Measurements from ENCODE around the gene WWOX.

WWOX gene

GRCh38 chr16:78147911-78148401 lies 48.5 kb downstream of the WWOX start:
- DNase-seq = no peak

GRCh38 chr16:78150233-78150632 lies 50.8 kb downstream of the WWOX start:
- no peak for DNase-seq

- DNase-seq = no peak
These were observed 55.4 kb downstream of the WWOX start for GRCh38 chr16:78154729-78155461.

- no peak for DNase-seq
These were observed 56.4 kb downstream of the WWOX start for GRCh38 chr16:78155791-78156345.

DNA sequence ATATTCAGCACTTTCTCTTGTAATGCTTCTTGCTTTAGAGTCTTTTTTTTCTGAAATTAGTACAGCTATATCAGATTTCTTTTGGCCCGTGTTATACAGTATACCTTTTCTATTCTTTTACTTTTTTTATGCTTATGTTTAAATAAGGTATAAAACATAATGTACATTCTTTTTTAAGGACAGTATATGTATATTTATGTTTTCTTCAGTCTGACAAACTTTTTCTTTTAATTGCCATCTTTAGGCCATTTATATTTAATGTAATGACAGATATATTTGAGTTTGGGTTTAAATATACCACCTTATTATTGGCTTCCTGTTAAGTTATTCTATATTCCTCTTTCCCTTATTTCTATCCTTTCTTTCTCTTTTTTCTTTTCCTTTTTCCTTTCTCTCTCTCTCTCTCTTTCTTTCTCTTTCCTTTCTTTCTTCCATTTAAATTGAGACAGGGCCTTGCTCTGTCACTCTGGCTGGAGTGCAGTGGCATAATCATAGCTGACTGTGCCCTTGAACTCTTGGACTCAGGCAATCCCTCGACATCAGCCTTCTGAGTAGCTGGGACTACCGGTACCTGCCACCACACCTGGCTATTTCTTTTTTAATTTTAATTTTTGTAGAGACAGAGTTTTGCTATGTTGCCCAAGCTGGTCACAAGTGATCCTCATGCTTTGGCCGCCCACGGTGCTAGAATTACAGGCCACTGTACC lies 61.7 kb downstream of the WWOX start:
- DNase-seq = no peak

GRCh38 chr16:78163772-78164670 lies 64.6 kb downstream of the WWOX start:
- no peak for DNase-seq

GRCh38 chr16:78170494-78170933 lies 71.1 kb downstream of the WWOX start:
- no peak for DNase-seq

GRCh38 chr16:78175287-78175686 lies 75.8 kb downstream of the WWOX start:
- no peak for DNase-seq

DNA sequence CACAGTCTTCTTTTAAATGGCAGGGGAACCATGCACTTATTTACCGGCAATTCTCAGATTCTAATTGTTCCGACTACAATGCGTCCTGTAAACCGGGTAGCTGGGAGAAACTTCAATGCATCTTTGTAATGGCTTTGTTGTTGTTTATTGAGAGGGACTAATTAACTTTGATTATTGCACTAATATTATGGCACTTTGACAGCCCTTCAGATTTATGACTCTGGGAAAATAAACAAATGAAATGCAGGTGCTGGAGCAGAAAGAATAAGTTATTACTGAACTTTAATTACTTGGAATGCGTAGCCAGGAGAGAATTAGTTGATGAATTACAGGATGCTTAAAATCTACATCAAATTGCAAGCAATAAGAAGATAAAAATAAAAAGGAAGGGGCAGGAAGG lies 77.0 kb downstream of the WWOX start:
- no peak for DNase-seq

DNA sequence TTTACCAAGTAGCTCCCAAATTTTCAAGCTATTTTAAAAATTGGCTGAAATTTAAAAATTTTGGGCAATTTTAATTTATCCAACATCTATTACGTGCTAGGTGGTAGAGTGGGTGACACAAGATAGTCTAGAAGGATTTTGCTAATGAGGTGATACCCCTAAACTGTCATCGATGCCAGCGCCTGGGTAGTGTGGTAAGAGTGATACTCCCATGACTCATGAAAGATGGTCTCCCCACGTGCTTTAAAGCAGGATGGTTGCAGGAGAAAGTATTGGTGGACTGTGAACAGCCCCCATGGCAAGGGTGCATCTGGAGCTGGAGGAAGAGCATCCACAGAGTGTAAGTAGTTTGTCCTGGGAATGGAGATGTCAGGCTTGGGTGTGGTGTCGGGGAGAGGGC lies 77.8 kb downstream of the WWOX start:
- DNase-seq = no peak

DNA sequence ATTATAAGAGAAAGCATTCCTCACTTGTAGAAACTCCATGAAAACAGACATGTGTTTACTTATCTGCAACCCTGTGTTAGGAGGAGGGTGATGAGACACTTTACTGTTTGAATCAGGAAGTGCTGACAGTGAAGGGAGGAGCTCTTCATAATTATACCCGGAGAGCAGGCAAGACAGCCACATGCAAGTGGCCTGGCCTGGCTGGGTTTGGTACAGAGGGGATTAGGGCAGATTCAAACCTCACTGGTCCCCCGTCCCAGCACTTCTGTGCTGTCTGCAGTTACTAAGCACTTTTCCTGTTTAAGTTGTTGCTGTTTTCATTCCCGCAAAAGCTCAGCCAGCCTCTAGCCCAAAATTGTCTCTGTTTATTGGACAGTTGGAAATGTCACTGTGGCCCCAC lies 78.5 kb downstream of the WWOX start:
- DNase-seq = no peak

DNA sequence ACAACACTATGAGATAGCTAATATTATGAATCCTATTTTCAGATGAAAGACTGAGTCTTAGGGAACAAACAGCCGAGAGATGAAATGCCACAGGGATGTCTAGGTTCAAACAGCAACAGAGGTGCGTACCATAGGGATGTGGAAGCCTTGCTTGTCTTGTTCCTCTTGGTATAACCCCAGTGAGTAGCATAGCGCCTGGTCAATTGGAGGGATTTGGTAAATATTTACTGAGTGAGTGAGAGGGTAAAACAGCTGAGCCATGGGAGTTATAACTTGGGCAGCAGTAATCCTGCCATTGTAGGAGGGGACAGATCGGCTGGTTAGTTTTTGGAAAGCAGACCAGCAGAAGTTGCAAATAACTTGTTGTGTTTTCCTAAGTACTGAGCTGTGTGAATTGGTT lies 80.2 kb downstream of the WWOX start:
- DNase-seq = no peak

DNA sequence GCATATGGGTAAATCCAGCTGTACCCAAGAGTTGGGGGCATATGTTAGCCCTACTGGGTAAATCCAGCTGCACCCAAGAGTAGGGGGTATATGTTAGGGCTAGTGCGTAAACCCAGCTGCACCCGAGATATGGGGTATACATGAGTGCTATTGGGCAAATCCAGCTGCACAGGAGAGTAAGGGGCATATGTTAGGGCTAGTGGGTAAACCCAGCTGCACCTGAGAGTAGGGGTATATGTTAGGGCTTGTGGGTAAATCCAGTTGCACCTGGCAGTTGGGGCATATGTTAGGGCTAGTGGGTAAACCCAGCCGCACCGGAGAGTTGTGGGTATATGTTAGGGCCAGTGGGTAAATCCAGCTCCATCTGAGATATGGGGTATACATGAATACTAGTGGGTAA lies 80.9 kb downstream of the WWOX start:
- no peak for DNase-seq

DNA sequence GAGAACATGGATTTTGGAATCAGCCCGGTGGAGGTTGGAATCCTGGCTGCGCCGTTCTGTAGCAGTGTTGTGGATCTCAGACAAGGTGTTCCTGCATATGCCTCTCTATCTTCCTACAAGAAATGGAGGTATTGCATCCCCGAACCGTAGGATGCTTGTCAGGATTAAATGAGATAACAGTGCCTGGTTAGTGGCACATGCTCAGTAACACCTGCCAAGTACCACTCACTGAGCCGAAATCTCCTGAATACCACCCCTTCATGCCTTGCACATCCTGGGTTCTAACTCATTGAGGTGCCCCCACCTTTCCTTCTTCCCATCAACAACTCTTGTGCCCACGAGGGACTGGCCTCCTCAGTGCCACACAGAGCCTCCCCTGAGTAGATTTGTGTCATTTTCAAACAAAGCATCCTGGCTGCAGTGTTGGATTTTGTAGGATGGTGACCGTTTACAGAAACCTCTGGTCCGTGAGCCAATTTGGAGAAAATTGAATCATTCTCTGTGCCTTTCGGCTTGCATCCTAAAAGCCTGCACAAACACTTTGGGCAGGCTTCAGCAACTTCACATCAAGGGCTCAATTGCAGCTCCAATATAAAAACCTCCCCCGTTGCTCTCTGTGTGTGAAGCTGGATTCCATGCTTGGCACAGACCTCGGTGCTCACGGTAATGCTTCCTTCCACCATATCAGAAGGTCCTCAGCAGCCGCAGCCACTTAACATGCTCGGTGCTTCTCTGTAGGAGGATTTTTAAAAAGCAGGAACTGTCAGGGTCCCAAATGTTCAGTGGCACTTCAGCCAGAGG lies 84.2 kb downstream of the WWOX start:
- DNase-seq = peak in 1 of 2 experiments; percentile 52

- peak; percentile 76 to 83 for DNase-seq
These were observed 85.1 kb downstream of the WWOX start for GRCh38 chr16:78184238-78185183.

- DNase-seq = no peak
These were observed 89.7 kb downstream of the WWOX start for GRCh38 chr16:78189121-78189520.

DNA sequence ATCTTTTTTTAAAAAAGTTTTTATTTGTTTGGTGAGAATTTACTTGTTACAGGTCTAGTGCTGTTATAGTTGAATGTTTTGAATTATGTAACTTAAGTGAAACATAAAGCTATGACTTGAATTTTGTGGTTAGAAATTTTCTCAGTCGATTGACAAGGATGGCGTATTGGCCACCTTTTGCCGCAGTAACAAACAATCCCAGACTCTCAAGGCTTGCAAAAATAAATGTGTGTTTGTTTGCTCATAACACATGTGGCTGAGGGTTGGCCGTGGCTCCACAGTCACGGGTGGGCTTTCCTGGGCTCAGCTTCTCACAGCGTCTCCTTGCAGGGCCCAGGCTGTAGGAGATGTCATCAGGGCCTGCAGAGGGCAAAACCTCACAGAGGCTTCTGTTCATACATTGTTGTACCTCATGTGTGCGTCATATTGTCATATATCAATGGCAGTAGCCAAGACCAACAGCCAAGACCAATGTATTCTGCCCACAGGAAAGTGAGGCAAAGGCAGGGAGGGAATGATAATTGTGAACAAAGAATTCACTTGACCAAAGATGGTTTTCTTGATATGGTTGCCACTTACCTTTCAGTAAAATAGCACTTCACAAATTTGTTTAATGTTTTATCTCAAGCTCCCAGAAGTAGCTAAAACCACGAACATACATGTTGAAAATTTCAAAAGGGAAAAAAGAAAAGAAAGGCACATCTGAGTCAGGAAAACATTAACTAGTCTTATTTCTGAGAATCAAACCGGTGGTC lies 93.5 kb downstream of the WWOX start:
- no peak for DNase-seq

- no peak for DNase-seq
These were observed 95.5 kb downstream of the WWOX start for GRCh38 chr16:78194948-78195347.

GRCh38 chr16:78195797-78196196 lies 96.3 kb downstream of the WWOX start:
- DNase-seq = peak in 1 of 2 experiments; percentile 7

DNA sequence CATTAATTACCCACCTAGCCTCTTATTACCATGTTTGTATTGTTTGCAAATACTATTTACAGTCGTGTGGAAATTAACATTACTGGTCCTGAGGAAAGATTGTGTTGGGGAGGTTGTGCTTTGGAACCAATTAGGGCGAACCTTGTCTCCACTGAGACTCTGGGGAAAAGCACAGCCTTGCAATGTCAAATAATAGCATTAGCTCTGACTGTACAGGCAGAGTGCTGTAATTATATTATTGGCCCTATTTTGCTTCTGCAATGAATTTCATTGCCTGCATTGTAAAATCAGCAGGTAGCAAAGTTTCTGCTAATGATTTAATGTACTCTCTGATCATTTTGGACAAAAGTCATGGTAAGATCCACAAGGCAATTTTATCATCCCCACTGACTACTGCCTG lies 97.0 kb downstream of the WWOX start:
- DNase-seq = peak; percentile 71 to 81
